ENCODE results near the gene HDAC10.

DNA sequence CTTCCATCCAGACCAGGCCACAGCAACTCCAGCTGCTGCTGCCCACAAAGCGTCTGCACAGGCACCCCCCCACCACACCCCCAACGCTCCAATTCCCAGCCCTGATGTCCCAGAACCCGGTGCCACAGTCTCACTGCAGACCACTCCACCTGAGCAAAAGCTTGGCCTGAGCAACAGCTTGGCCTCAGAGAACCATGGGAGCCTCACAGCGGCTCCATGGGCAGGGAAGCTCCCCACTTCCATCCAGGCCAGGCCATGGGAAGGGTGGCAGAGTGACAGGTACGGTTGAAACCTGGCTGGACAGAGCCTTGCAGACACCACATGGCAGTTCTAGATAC, 43.2 kb upstream of the HDAC10 start:
- TF ChIP-seq, protein P1, sequence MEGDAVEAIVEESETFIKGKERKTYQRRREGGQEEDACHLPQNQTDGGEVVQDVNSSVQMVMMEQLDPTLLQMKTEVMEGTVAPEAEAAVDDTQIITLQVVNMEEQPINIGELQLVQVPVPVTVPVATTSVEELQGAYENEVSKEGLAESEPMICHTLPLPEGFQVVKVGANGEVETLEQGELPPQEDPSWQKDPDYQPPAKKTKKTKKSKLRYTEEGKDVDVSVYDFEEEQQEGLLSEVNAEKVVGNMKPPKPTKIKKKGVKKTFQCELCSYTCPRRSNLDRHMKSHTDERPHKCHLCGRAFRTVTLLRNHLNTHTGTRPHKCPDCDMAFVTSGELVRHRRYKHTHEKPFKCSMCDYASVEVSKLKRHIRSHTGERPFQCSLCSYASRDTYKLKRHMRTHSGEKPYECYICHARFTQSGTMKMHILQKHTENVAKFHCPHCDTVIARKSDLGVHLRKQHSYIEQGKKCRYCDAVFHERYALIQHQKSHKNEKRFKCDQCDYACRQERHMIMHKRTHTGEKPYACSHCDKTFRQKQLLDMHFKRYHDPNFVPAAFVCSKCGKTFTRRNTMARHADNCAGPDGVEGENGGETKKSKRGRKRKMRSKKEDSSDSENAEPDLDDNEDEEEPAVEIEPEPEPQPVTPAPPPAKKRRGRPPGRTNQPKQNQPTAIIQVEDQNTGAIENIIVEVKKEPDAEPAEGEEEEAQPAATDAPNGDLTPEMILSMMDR (IDR thresholded peaks at IDR 0.05), result no peak
- no peak for TF ChIP-seq POLR2A (IDR thresholded peaks at IDR 0.05)
- TF ChIP-seq POLR2AphosphoS5 (IDR thresholded peaks at IDR 0.05), result no peak

All from suprapubic skin (tissue), 4 donors.